ACHN (cell line): Measurements from ENCODE around the gene ACOT7.

ENCODE experiments used
- DNase-seq: peaks from one replicate; pipeline ENCODE4 v3.0.0-alpha.2; 2015
- in situ Hi-C: cut with HindIII; loops from 2 replicates; pipeline ENCODE4 v1.10.0; 2017; ENCODE audit warnings: low sequenced_read_pairs, low pct_ligation_motif_present, low pct_unique_long_range_greater_than_20kb

The ACOT7 gene

DNA sequence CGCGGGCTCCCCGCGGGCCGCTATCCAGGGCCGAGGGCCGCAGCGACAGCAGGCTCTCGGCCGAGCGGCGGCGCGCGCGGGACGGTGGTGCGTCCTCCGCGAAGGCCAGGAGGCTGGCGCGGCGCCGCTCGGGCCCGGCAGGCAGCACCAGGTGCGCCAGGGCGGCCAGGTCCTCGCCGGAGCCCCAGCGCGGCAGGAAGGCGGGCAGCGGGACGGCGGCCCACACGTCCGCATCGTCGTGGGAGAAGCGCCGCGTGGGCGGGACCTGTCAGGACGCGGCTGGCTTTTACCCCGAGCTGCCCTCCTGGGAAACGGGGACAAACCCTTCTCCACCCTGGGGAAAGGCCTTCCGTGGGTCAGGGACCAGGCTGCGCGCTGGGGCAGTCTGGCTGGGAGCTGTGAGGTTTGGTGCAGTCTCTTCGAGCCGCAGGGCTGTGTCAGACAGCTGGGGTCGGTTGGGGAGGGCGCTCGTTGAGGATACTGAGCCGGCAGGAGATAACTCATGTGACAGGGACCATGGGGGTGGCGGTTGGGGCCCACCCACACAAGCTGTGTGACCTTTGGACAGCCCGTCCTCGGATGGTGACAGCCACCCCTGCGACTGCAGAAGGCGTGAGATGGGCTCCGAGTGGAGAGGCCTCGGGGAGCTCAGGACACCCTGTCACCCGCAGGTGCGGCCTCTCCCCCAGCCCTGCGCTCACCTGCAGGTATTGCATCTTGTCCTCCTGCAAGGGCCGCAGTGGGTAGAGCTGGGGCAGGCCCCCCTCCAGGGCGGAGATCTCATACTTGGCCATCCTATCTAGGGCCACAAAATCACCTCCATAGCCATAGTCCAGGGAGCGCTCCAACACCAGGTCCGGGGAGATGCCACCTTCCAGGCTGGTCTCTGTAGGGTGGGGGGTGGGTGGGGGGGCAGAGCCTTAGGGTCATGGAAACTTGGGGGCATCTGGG is 143.6 kb downstream of the ACOT7 start:
- in situ Hi-C loops = no loop called here
- no peak for DNase-seq

DNA sequence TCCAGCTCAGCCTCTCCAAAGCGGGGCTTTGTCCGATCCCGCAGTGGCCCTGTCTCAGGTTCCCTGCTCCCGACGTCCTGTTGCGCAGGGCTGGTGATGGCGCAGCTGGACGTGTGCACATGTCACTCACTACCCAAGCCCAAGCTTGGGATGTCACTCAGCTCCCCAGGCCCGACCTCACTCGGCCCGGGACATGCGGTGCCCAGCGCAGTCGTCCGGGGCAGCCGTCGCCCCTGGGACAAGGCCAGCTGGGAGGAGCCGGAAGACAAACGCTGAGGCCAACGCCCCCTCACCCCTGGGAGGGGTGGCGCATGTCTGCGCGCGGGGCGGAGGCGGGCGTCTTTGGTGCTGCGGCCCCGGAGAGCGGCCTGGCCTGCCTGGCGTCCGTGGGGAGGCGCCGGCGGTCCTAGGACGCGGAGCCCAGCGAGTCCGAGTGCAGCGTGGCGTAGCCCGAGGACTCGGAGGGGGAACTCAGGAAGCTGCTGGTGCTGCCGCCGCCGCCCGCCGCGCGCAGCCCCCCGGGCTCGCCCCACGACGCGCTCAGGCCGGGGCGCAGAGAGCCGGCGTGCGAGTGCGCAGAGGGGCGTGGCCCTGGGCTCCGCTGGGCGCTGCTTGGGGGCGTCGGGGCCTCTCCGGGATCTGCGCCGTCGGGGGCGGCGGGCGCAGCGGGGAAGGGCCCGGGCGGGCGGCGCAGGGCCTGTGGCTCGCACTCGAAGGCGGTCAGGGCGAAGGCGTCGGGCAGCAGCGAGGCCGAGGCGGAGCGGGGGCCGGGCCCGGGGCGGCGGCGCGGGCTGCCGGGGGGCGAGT is 144.4 kb downstream of the ACOT7 start:
- no peak for DNase-seq
- in situ Hi-C loops = no loop called here

- in situ Hi-C loops = no loop called here
- no peak for DNase-seq
These were observed 145.3 kb downstream of the ACOT7 start for GRCh38 chr1:6248161-6248776.

DNA sequence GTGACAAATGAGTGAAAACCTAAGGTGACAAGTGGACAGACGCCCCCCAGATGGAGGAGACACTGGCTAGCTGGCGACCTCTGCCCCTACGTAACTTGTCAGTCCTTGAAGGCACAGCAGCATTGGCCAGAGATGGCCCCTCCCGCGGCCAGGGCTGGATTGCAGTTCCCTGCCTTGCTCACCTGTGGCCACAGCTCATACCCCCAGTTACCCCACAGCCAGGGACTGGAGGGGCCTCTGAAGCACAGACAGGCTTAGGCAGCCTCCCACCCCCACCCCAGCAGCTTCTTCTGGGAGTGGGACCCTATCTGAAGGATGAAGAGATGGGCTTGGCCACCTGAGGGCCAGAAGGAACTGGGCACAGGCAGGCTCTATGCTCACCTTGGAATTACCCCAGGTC is 145.9 kb downstream of the ACOT7 start:
- in situ Hi-C loops = no loop called here
- DNase-seq = no peak

DNA sequence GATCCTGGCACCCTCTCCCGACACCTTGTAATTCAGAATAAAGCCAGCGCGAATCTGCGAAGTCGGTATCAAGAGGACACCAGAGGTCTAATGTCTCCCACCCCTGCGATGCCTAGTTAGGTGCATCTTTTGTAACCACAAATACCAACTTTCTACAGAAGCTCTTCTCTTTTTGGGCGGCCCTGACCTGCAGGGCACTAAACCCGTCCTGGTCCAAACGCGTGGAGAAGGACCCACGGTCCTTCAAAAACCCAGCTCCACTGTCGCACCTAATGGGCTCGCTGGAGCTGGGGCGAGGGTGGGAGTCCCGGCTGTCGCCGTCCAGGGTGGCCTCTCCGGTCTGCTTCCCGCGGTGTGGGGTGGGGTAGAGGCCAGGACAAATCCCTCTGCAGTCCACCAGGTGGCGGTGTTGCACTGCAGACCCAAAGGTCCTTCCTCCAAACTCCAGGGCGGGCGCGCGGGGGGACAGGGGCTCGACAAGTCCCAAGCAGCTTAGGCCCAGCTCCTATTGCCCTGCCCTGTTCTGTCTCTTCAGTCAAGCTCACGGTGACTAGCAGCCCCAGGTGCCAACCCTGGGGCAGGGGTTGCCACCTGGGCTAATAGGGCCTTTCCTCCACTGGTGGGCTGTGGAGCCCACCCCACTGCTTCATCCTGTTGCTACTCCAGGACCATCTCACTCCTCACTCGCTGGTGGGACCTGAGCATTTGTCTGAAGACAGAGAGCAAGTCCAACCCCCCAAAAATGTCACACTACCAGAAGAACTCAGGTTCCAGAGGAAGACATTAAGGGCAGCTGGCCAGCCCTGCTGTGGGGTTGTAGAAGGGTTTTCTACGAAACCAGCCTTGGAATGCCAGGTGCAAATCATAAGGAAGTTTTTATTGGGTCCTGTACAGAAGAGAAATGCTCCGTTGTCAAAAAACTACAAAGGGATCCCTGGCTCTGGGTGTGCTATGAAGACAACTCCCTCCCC is 146.8 kb downstream of the ACOT7 start:
- DNase-seq = peak; percentile 59
- in situ Hi-C loops = no loop called here

DNA sequence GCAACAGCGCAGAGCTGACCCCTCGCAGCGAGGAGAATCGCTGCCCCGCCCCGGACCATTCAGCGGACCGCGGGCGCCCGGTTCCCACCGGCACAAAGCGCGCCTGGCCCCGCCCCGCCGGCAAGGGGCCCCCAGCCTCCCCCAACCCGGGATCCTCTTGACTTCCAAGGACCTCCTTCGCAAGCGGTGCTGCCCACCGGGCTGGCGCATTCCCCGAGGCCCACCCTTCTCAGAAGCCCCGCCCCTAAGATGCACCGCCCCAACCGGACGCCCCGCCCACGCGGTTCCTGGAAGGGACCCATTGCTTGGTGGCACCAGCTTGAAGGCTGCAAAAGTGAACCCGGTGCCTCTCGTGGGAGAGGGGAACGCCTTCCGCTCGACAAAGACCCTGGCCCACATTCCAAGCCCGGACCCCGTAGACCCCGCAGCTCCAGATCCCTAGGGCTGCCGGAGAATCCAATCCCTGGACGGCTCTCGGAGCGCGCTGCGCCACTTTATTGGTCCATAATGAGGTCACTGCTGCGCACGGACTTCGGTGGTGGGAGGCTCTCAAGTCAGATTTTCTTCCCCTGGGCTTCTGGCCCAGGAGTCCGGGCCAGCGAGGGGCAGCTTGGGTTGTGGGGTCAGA is 147.6 kb downstream of the ACOT7 start:
- in situ Hi-C loops = no loop called here
- no peak for DNase-seq

DNA sequence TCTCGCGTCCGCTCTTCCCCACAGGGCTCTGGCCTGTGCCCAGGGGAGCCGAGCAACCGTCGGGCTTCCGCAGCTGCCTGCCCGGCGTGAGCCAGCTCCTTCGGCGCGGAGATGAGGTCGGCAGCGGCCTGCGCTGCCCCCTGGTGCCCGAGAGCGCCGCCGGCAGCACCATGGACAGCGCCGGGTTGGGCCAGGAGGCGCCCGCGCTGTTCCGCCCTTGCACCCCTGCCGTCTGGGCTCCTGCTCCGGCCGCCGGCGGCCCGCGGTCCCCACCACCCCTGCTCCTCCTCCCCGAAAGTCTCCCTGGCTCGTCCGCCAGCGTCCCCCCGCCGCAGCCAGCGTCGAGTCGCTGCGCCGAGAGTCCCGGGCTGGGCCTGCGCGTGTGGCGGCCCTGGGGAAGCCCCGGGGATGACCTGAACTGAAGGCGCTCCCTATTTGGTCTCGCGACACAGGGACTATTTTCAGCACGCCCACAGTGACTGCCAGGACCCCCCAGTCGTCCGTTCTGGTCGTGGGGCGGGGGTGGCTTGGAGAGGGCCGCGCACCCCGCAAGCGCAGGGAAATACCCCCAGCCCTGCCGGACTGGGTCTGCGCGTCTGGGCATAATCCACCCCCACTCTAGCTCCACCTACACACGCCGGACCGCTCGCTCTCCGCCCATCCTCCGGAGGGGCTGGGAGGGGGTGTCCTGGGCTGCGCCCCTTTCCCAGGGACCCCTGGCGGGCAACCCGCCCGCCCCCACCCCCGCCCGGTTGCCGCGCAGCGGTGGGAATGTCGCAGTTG is 148.3 kb downstream of the ACOT7 start:
- DNase-seq = peak; percentile 82
- in situ Hi-C loops = no loop called here

DNA sequence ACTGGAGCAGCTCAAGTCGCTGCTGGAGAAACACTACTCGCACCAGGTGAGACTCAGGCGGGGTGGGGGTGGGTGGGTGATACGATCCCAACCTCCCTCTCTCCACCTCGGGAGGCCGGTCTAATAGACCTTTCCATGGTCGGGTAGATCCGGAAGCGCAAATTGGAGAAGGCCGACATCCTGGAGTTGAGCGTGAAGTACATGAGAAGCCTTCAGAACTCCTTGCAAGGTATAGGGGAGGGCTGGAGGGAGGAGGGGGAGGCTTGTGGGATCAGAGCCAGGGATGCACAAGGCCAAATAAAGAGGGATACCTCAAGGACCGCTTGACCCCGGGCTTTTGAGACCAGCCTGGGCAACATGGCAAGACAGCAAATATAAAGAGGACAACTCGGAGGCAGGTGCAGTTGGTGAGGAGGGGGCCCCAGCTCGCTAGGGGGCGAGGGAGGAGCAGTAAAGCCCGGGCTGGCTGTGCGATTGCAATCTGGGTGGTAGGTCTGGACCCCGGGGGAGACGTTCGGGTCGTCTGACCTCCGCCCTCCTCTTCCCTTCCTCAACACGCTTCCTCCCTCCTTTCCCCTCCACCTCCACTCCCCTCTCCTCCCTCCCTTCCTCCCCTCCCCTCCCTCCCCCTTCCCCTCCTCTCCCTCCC is 149.0 kb downstream of the ACOT7 start:
- no peak for DNase-seq
- in situ Hi-C loops = no loop called here

- in situ Hi-C loops = no loop called here
- DNase-seq = no peak
These were observed 149.6 kb downstream of the ACOT7 start, which contains the start of gene HES3 for GRCh38 chr1:6243993-6244392. HES3 (plus strand) TSS chr1:6244179; CDS start chr1:6244366, 187 bp downstream.

DNA sequence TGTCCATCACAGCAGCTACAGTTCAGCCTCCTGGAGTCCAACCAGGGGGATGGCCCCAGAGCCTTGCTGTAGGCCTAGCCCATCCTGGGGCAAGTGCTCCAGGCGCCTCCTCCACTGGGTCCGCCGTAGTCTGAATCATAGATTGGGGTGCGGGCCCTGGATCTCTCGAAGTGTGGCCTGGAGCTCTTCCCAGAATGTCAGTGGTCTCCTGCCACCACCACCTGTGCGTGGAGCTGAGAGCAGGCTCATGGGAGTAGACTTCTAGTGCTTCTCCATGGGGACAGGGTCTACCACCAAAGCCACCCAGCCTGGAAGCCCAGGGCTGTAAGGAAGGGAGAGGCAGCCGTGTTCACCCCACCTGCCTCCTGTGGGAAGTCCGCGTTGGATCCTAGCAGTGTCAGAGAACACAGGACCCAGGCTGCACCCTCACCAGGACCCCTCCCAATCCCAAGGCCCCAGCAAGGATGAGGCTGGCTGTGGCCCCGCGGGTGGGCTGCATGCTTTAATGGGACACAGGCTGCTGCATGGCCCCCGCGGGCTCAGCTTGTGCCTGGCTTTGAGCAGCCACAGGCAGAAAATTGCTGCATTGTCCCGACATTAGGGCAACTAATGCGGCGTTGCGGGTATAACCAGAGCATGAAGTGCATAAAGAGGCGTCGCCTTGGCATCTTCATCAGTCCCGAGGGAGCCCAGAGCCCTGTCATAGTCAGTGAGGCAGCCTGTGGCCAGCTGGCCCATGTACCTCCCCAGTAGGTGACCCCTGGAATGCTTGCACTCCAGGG is 150.3 kb downstream of the ACOT7 start:
- in situ Hi-C loops = no loop called here
- DNase-seq = no peak

DNA sequence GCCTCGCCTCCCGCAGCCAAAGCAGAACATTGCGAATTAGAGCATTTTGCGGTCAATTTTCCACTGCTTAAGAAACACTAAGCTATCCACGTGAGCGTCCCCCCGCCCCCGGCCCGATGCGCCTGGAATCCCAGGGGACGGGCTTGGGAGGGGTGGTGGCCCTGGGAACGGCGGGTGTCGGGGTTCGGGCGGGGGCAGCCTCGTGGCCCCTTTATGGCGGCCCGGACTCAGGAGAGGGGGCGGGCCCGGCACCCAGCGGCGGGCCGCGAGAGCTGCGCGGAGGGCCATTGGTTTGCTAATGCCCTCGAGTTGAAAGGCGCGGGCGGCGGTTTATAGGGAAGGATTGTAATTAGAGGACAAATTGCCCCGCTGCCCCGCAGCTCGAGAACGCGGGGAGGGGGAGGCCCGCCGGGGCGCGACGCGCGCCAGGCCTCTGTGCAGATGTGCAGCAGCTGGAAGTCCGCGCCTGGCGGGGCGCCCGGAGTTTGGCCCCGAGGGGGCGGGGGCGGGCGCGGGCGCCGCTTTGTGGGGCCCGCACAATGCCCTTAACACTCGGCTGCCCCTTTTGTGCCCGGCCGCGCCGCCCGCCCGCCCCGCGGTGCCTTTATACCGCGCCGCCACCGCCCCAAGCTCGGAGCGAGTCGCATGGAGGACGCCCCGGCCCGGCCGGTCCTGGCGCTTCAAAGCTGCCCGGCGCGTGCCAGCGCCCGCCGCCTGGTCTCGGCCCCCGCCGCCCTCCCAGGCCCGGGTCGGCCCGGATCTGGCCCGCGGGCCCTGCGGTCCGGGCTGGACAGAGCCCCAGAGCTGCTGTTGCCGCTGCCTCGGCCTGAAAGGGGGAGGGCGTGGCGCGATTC is 151.5 kb downstream of the ACOT7 start:
- no peak for DNase-seq
- in situ Hi-C loops = no loop called here

GRCh38 chr1:6241107-6241886 is 152.3 kb downstream of the ACOT7 start:
- DNase-seq = no peak
- in situ Hi-C loops = no loop called here

- DNase-seq = no peak
- in situ Hi-C loops = no loop called here
These were observed 153.4 kb downstream of the ACOT7 start for GRCh38 chr1:6239950-6240768.
